Astrocyte of the cerebellum (primary cell): ENCODE measurements around the gene EBF3.

Experiments used
- DNase-seq: peaks from one replicate; pipeline ENCODE4 v3.0.0-alpha.2; 2011; ENCODE audit warnings: low read depth
- H3K4me3 ChIP-seq: 2 replicates; pipeline ENCODE4 v1.5.1; 2011; ENCODE audit warnings: mild to moderate bottlenecking, low read depth, low read length, moderate library complexity
- in situ Hi-C: cut with HindIII; loops from 2 replicates; pipeline ENCODE4 v1.10.0; 2017; ENCODE audit warnings: low sequenced_read_pairs
- TF ChIP-seq, protein P1 (sequence below): IDR thresholded peaks from 2 replicates; pipeline ENCODE4 v1.5.1; 2012; ENCODE audit warnings: low read length, low read depth, moderate library complexity, mild to moderate bottlenecking; ENCODE audit errors: missing control alignments

EBF3 gene

DNA sequence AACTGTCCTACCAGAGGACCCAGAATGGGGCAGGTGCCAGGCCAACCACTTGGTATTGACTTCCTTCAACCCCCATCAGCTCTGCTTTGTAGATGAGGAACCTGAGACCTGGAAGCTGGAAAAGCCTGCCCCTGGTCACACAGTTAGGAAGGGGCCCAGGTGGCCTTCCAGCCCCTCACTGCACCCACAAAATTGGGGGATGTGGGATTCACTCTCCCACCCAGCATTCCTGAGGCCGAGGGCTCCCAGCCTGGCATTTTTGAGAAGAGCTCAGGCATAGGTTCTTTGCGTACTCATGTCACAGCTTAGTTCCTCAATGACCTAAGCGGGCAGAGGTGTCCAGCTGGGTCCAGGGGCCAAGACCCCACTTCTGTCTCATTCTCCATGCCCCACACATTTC lies 46.1 kb downstream of the EBF3 start:
- TF ChIP-seq, protein P1, sequence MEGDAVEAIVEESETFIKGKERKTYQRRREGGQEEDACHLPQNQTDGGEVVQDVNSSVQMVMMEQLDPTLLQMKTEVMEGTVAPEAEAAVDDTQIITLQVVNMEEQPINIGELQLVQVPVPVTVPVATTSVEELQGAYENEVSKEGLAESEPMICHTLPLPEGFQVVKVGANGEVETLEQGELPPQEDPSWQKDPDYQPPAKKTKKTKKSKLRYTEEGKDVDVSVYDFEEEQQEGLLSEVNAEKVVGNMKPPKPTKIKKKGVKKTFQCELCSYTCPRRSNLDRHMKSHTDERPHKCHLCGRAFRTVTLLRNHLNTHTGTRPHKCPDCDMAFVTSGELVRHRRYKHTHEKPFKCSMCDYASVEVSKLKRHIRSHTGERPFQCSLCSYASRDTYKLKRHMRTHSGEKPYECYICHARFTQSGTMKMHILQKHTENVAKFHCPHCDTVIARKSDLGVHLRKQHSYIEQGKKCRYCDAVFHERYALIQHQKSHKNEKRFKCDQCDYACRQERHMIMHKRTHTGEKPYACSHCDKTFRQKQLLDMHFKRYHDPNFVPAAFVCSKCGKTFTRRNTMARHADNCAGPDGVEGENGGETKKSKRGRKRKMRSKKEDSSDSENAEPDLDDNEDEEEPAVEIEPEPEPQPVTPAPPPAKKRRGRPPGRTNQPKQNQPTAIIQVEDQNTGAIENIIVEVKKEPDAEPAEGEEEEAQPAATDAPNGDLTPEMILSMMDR, result no peak
- no peak for DNase-seq
- H3K4me3 ChIP-seq, result no peak overlapping the region
- in situ Hi-C loops, result no loop called here

DNA sequence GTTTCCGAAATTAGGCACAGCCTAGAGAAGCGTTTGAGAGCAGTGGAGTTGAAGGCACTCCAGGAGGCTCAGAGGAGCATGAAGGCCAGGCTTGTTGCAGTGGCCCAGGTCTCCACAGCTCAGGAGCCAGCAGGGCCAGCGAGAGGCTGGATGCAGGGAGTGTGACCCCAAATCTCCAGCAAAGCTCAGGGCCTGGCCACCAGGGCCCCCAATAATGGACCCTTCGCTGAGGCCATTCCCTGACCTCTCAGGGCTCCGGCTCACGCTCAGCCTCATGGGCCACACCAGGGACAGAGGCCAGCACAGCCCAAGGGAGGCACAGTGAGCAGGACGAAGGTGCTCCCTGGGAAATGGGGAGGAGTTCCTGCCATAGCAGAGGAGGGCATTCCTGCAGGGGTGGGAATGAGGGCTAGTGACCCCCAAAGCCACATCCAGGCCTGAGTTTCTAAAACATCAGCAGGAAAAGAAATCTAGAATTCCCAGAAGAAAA lies 47.5 kb downstream of the EBF3 start:
- TF ChIP-seq, protein P1, result no peak
- H3K4me3 ChIP-seq, result no peak overlapping the region
- in situ Hi-C loops, result no loop called here
- no peak for DNase-seq

DNA sequence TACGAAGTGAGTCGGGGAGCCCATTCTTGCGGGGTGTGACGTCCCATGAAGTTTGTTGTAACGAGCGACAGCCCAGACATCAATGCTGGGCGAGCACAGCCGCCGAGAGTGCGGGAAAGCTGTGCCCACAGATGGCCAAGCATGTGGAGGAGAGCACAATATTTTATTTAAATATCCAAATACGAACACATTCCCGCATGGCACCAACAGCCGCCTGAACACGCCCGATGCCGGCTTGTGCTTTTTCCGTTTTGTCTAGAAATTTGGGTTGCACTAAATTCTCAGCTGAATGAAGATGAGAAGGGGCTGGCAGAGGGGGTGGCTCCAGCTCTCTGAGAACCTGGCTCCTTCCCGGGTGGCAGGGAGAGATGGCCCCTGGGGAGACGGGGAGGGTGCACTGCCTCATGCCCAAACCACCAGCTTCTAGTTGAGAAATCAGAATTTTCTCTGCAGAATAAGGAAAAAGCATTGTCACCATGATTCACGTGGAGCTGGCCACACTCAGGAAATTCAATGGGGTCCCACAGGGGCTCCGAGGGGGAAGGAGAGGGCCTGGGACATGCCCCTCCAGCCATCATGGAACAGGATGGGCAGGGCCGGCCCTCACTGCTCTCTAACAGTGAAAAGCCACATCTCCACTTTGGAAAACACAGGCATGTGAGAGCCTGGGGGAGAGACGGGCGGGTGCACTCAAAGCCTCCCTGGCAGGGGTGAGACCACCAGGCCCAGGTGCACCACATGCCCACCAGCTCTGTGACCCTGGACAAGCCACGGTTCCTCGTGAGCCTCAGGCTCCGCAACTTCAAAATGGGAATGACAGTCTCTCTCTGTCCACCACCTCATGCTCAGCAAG lies 48.3 kb downstream of the EBF3 start:
- in situ Hi-C loops, result no loop called here
- TF ChIP-seq, protein P1, result no peak
- H3K4me3 ChIP-seq, result no peak overlapping the region
- DNase-seq, result no peak

DNA sequence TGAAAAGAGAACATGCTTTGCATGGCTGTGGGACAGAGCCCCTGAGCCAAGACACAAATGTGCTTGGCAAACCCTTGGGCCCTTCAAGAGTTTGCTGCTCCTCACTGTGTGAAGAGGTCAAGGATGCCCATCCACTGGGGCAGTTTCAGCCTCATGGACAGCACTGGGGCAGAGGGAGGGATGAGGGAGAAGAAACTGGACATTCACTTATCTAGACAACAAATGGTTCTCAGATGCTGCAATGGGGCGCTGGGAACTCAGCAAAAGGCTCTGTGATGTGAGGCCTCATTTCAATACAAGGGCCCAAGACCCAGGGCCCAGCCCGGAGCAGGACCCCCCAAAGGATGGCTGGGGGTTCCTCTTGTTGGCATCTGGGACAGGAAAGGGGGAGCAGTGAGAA lies 49.1 kb downstream of the EBF3 start:
- no peak overlapping the region for H3K4me3 ChIP-seq
- no peak for DNase-seq
- in situ Hi-C loops, result no loop called here
- TF ChIP-seq, protein P1, result no peak

DNA sequence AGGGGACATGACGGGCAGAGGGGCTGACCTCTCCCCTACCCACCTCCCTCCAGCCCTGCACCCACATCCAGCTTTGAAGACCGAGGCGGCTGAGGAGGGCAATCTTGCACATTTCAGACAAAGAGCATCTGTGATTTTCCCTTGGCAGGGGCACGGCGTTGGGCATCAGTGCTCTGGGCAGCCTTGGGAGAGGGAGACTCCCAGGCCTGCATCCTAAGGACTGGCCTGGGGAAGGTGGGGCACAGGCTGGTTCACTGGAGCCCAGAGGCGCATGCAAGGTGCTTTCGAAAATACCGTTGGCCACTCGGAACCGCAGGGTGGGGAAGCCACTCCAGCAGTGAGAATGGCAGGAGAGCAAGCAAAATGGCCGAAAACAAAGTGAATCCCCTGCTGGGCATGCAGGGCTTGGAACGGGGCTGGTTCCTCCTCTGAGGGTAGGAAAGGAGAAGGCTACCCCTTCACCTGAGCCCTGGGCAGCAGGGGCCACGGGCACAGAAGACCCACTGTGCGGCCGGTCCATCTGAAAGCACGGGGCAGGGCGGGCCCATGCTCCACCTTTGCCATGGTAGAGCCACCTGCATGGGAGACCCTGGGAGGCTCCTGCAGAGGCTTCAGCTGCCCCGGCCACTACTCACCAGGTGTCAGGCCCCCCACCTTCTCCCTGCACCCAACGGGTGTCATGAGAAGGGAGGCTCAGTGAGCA lies 49.8 kb downstream of the EBF3 start:
- in situ Hi-C loops, result no loop called here
- no peak overlapping the region for H3K4me3 ChIP-seq
- TF ChIP-seq, protein P1, result no peak
- no peak for DNase-seq

DNA sequence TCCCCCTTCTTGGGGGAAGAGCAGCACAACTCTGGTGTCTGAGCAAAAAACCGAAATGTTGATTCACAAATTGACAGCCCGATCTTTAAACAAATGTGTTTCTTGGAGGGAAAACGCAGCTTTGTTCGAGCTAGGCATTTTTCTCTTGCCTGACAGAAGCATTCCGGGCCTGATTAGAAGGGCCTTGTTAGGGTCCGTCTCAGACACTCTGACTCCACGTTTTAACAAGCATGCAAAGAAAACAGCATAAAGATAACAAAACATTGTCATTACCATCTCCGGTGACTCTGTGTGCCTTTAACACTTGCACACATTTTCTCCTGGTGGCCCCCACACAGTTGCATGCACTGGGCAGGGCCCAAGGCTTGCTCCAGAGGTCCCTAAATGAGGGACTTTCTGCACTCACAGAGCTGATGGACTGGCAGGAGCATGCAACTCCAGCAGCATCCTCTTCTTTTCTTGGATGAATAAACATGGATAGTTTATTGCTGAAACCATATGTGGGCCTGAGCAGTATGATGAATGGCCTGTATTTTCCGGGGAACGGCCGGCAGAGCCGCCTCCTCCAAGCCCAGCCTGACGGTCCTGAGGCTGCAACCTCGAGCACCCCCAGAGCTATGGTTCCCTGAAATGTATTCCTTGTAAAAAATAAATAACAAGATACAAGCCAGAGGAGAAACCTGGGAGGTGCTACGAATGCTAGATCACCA lies 50.9 kb downstream of the EBF3 start:
- TF ChIP-seq, protein P1, result no peak
- DNase-seq, result no peak
- in situ Hi-C loops, result no loop called here

More for the DNA sequence above, 50.9 kb downstream of the EBF3 start:
- no peak overlapping the region for H3K4me3 ChIP-seq
